ENCODE data around the gene CEACAM7.

Gene CEACAM7

DNA sequence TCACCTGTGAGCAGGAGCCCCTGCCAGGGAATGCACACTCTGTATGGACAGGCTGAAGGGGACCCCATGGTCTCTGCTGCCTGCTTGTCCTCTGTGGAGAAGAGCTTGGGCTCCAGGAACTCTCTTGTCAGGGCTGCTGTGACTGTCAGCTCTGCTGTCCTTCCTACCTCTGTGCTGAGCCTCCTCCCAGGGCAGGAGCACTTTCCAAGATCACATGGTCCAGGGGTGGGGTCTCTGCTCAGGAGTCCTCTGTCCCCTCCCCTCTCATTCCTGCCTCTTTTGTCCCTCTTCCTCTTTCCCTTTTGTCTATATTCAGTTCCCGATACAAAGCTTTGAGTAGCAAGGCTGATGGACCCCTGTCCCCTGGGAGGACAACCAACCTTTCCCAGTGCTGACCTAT is at the start of gene CEACAM7:
Gene CEACAM7, minus strand, starts transcription at position 173 of the 400 bp plus-strand sequence. Its CDS starts 105 bp downstream, at position 68.
- no peak for DNase-seq (ENCODE audit: low read depth)
- TF ChIP-seq, protein P1, sequence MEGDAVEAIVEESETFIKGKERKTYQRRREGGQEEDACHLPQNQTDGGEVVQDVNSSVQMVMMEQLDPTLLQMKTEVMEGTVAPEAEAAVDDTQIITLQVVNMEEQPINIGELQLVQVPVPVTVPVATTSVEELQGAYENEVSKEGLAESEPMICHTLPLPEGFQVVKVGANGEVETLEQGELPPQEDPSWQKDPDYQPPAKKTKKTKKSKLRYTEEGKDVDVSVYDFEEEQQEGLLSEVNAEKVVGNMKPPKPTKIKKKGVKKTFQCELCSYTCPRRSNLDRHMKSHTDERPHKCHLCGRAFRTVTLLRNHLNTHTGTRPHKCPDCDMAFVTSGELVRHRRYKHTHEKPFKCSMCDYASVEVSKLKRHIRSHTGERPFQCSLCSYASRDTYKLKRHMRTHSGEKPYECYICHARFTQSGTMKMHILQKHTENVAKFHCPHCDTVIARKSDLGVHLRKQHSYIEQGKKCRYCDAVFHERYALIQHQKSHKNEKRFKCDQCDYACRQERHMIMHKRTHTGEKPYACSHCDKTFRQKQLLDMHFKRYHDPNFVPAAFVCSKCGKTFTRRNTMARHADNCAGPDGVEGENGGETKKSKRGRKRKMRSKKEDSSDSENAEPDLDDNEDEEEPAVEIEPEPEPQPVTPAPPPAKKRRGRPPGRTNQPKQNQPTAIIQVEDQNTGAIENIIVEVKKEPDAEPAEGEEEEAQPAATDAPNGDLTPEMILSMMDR (conservative IDR thresholded peaks at IDR 0.05; ENCODE audit: low read depth, low read length): no peak

DNA sequence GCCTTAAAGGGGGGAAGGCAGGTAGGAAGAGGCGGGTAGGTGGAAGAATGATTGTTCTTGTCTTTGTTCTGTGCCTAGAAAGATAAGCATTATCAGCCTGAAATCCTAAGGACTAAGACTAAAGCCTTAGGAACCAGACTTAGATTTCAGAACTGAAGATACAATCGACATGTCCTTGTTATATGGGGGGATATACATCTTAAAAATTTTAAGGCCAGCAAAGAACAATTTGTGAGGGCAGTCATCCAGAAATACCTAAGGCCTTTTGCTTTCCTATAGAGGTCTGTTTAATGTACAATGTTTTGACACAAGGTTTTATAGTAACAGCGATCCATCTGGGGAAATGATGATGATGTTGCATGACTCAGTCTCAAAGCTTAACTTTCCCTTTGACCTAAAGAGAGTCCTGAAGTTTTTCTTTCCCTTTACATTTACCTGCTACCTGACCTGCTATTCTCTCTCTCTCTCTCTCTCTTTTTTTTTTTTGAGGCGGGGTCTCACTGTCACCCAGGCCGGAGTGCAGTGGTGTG is 47.1 kb upstream of the CEACAM7 start:
- H3K4me3 ChIP-seq (ENCODE audit: low read length): no peak overlapping the region

More for the DNA sequence above, at the start of gene CEACAM7:
- no peak within 1 kb of the TSS for H3K4me3 ChIP-seq (ENCODE audit: low read length)

DNA sequence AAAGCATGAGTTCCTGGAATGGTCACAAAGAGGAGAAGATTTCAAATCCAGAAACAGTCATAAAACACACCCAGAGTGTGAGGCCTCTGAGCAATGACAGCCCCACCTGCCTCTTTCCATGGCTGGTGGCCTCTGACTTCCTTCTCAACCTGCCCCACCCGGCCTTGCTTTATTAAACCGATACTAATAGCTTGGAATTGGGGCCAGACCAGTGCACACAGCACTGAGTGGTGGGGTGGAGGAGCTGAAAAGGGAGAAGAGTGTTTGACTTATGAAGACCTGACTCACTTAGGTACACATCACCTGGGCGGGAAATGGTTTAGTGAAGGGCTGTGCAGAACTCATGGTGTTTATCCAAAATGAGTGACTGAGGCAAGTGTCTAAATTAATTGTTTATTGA is 46.5 kb upstream of the CEACAM7 start:
- no peak for DNase-seq (ENCODE audit: low read depth)
- no peak overlapping the region for H3K4me3 ChIP-seq (ENCODE audit: low read length)
- TF ChIP-seq, protein P1 (conservative IDR thresholded peaks at IDR 0.05; ENCODE audit: low read depth, low read length): no peak

More for the DNA sequence above, 47.1 kb upstream of the CEACAM7 start:
- DNase-seq (ENCODE audit: low read depth): no peak
- TF ChIP-seq, protein P1 (conservative IDR thresholded peaks at IDR 0.05; ENCODE audit: low read depth, low read length): no peak

DNA sequence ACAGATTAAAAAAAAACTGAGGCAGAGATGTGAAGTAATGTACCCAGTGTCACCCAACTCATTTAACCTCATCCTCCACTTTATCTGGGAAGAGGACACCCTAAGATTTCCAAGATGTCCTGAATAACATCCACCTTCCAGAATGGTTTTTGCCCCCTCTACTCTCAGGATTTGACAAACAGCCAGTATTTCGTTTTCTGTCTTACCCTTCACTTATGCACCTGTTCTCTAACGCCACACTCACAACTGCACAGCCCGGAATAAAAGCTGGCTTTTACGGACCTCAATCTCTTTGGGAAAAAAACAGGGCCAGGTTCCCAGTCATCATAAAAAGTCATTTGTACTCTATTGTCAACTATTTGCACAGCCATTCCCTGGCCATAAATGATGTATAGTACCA is 46.1 kb upstream of the CEACAM7 start:
- H3K4me3 ChIP-seq (ENCODE audit: low read length): no peak overlapping the region
- TF ChIP-seq, protein P1 (conservative IDR thresholded peaks at IDR 0.05; ENCODE audit: low read depth, low read length): no peak
- no peak for DNase-seq (ENCODE audit: low read depth)

DNA sequence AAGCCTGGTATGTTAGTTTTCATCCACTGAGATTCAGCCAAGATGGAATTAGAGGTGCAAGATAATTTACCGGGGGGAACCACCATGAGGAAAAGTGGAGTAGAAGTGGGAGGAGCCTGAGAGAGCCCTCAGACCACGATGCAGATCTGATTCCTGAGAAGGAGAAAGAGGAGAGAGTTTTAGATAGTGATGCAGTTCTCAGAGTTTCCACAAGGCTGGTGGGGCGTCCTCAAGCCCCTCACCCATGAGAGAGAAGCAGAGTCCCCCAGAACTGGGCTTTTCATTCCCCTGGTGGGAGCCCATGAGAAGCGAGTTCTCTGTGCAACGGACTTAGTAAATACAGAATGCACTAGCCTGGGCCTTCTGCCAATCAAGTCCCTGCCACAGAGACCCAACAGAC is 38.4 kb upstream of the CEACAM7 start:
- TF ChIP-seq, protein P1 (conservative IDR thresholded peaks at IDR 0.05; ENCODE audit: low read depth, low read length): no peak

DNA sequence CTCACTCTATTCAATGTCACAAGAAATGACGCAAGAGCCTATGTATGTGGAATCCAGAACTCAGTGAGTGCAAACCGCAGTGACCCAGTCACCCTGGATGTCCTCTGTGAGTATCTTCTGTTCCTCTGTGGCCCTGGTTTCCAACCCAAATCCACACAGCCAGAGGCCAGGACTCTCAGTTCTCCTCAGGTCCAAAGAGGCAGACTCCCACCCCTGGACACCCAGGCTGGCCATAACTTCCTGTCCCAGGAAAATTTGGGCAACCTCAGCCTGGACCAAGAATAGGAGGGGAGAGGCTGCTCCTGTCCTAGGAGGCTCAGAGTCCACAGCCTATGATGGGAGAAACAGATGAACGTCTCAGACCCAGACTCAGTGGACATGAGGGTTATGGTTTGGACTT is 32.0 kb upstream of the CEACAM7 start:
- DNase-seq (ENCODE audit: low read depth): no peak
- no peak overlapping the region for H3K4me3 ChIP-seq (ENCODE audit: low read length)
- TF ChIP-seq, protein P1 (conservative IDR thresholded peaks at IDR 0.05; ENCODE audit: low read depth, low read length): no peak

More for the DNA sequence above, 38.4 kb upstream of the CEACAM7 start:
- no peak for DNase-seq (ENCODE audit: low read depth)
- no peak overlapping the region for H3K4me3 ChIP-seq (ENCODE audit: low read length)

DNA sequence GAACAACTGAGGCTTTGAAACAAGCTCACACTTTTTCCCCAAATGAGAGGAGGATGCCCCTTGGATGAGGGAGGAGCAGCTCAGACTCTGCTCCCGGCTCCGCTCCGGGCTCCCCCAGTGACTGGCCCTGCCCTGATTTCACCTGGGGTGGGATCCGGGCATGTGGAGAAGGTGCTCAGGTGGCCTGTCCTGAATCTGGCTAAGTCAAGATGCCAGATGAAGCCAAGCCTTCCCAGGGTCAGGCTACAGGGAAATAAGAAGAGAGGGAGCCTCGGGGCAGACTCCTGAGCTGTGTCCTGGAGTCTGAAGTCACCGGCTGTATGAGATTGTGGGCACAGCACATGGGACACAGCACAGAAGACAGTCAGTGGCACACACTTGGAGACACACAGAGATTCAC is 30.7 kb upstream of the CEACAM7 start:
- no peak for DNase-seq (ENCODE audit: low read depth)
- TF ChIP-seq, protein P1 (conservative IDR thresholded peaks at IDR 0.05; ENCODE audit: low read depth, low read length): no peak
- no peak overlapping the region for H3K4me3 ChIP-seq (ENCODE audit: low read length)

Measured in retinal pigment epithelial cell (primary cell).